NCI-H187 treated with DMSO at 0.1 percent for 48 hours (cell line): ENCODE results near the gene PHOX2B.
A peak's percentile ranks its signal among the peaks of the same experiment; 100 is the strongest.
"Not testable (repeated sequence)": the region's sequence is repeated elsewhere in the genome, so short reads cannot be mapped to it uniquely, and the experiment has no call there.

Experiments
- DNase-seq: peaks from one replicate; lab custom pipeline; 2025; lab: John Stamatoyannopoulos, UW

Gene PHOX2B

GRCh38 chr4:41712425-41712824, 36.1 kb downstream of the PHOX2B start:
- no peak for DNase-seq

- not testable (repeated sequence) for DNase-seq
Observed at GRCh38 chr4:41711654-41712053, 36.9 kb downstream of the PHOX2B start.

GRCh38 chr4:41709844-41710481, 38.6 kb downstream of the PHOX2B start:
- DNase-seq: peak; percentile 98

- no peak for DNase-seq
Observed at GRCh38 chr4:41703785-41704184, 44.7 kb downstream of the PHOX2B start.

GRCh38 chr4:41702770-41703169, 45.8 kb downstream of the PHOX2B start:
- no peak for DNase-seq

- no peak for DNase-seq
Observed at GRCh38 chr4:41701983-41702382, 46.5 kb downstream of the PHOX2B start.

GRCh38 chr4:41696763-41697162, 51.8 kb downstream of the PHOX2B start:
- no peak for DNase-seq

- DNase-seq: peak; percentile 23
Observed at GRCh38 chr4:41696131-41696530, 52.4 kb downstream of the PHOX2B start.
